ENCODE results near the gene EXOG.
A peak's percentile ranks its signal among the peaks of the same experiment; 100 is the strongest.

The EXOG gene

GRCh38 chr3:38544926-38545325, 48.8 kb downstream of the EXOG start:
- Mint-ChIP-seq H3K4me1 (no peaks in the 10 kb centered on the region), H3K4me3 (no peak overlapping the region), H3K27ac (no peak overlapping the region), H3K9me3 (no peaks in the 10 kb centered on the region), H3K27me3 (no peaks in the 10 kb centered on the region), H3K36me3 (no peaks in the 10 kb centered on the region)
- ATAC-seq, result no peak

DNA sequence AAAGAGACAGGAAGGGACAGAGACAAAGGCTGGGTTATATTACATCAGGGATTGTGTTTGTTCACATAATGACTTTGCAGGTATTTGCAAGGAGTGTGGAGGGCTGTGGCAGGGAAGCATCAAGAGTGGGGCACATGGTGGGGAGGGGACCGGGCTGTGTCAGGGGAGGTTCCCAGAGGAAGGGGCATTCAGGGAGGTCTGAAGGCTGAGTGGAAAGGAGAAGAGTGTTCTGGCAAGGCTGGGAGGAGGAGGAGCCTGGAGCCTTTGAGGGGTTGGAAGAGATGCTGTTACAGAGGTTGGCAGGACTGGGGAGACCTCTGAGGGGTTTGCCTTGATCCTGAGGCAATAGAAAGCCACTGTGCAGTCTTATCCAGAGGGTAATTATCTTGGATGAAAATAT, 49.4 kb downstream of the EXOG start:
- H3K27me3 Mint-ChIP-seq, result no peaks in the 10 kb centered on the region
- no peak overlapping the region for H3K4me3 Mint-ChIP-seq
- no peak for ATAC-seq
- H3K4me1 Mint-ChIP-seq, result no peaks in the 10 kb centered on the region
- no peak overlapping the region for H3K27ac Mint-ChIP-seq
- no peaks in the 10 kb centered on the region for H3K36me3 Mint-ChIP-seq
- H3K9me3 Mint-ChIP-seq, result no peaks in the 10 kb centered on the region

GRCh38 chr3:38545983-38546382, 49.8 kb downstream of the EXOG start:
- H3K27me3 Mint-ChIP-seq, result no peaks in the 10 kb centered on the region
- H3K9me3 Mint-ChIP-seq, result no peaks in the 10 kb centered on the region
- no peaks in the 10 kb centered on the region for H3K4me1 Mint-ChIP-seq
- no peak overlapping the region for H3K27ac Mint-ChIP-seq
- H3K36me3 Mint-ChIP-seq, result no peaks in the 10 kb centered on the region
- H3K4me3 Mint-ChIP-seq, result no peak overlapping the region
- ATAC-seq, result no peak

DNA sequence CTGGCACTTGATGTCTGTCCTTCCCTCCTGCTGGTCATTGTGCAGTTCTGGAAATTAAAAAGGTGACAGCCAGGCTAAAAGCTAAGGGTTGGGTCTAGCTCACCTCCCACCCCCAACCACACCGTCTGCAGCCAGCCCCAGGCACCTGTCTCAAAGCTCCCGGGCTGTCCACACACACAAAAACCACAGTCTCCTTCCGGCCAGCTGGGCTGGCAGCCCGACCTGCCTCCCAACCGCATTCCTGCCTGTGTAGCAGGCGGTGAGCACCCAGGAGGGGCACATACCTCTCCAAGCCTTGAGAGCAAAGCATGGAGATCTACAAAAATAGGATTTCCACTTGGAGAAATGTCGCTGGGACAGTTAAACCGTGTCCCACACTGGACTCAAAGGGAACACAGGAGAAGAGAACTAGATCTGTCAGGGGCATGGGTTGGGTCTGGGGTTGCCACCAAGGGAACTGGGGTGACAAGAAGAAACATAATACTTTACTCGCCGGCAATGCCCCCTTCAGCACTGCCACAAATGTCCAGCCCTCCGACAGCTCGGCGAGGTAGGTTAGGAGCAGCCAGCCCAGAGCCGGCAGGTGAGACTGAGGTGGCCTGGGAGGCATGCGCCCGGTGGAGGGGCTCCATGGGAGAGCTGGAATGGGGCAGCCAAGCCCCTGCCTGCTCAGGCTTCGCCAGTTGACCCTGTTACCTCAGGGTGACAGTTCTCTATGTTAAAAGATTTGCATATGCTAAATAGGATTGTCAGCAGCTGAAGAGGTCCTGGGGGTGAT, 52.2 kb downstream of the EXOG start:
- Mint-ChIP-seq H3K27ac (no peak overlapping the region), H3K4me3 (no peak overlapping the region), H3K4me1 (no peaks in the 10 kb centered on the region), H3K27me3 (no peaks in the 10 kb centered on the region), H3K36me3 (no peaks in the 10 kb centered on the region), H3K9me3 (no peaks in the 10 kb centered on the region)
- no peak for ATAC-seq

DNA sequence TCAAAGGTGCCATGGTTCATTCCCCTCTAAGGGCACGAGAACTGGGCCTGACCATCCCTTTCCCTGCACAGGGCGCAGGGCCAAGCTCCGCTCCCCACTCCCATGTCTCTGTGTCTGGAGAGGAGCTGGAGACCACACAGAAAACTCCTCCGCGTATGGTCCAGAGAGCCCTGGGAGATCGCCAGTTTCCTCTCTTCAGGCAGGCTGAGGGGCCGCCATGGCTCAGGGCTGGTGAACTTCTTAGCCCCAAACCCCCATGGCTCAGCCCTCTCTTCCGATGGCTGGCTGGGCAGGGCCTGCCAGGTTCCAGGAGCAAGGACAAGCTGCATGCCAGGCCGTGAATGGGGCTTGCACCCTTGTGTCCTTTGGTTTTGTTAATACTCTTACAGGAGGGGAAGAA, 52.9 kb downstream of the EXOG start:
- no peak overlapping the region for H3K4me3 Mint-ChIP-seq
- peaks cover 6% of the 10 kb centered on the region for H3K9me3 Mint-ChIP-seq
- H3K36me3 Mint-ChIP-seq, result no peaks in the 10 kb centered on the region
- no peaks in the 10 kb centered on the region for H3K4me1 Mint-ChIP-seq
- no peaks in the 10 kb centered on the region for H3K27me3 Mint-ChIP-seq
- ATAC-seq, result no peak
- no peak overlapping the region for H3K27ac Mint-ChIP-seq

DNA sequence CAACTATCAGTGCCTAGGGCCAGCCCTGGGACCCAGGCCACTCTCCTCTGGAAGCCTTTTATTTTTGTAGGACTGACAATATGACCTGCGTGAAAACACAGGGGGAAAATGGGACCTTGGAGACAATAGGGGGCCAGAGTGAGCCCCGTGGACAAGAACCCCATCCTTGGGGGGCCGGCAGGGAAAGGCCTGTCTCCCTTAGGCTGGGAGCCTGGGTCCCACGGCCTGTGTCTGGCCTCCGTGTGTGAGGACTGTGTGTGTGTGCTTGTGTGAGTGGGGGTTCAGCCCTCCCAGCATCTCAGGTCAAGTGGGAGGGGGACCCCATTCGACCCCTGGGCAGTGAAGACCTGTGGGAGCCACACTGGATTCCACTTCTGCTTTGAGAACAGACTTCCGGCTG, 53.3 kb downstream of the EXOG start:
- Mint-ChIP-seq H3K27ac (no peak overlapping the region), H3K4me1 (no peaks in the 10 kb centered on the region), H3K27me3 (no peaks in the 10 kb centered on the region), H3K36me3 (no peaks in the 10 kb centered on the region), H3K4me3 (no peak overlapping the region), H3K9me3 (peaks cover 8% of the 10 kb centered on the region)
- ATAC-seq, result no peak

DNA sequence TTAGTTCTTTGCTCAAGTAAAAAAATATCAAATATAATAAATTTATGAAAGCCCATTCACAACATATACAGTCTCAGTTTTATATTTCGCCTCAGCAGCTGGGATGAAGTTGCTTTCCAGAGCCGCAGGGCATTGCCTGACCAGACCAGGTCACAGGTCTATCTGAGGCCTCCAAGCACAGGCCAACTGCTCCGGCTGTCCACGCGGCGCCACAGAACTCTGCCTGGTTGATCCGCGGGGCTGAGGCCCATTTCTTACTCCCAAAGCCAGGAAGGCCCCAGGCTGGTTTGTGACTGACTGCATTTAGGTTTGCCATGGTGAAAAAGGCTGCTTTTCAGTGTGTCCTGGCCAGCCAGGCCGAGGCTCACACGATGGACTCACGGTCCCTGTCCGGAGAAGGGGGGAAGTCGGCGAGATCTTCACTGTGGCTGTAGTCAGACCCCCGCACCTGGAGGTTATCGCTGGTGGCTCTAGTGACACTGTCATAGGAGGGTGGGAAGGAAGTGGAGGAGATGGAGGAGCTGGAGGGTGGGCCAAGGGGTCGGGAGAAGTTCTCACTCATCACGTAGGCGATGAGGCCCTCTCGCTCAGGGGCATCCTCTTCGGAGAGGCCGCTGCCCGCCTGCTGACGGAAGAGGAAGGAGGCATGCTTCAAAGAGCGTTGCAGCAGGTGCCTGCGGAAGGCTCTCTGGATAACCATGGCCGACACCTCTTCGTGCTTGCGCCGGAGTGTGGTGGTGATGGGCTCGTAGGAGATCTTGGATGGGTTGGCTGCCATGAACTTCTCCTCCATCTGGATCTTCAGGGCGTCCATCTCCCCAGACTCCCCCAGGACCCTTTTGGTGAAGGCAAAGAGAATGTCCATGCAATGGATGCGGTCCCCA, 54.1 kb downstream of the EXOG start:
- Mint-ChIP-seq H3K4me1 (no peaks in the 10 kb centered on the region), H3K27ac (no peak overlapping the region), H3K36me3 (no peaks in the 10 kb centered on the region), H3K4me3 (no peak overlapping the region), H3K27me3 (no peaks in the 10 kb centered on the region), H3K9me3 (peaks cover 8% of the 10 kb centered on the region)
- ATAC-seq, result no peak

DNA sequence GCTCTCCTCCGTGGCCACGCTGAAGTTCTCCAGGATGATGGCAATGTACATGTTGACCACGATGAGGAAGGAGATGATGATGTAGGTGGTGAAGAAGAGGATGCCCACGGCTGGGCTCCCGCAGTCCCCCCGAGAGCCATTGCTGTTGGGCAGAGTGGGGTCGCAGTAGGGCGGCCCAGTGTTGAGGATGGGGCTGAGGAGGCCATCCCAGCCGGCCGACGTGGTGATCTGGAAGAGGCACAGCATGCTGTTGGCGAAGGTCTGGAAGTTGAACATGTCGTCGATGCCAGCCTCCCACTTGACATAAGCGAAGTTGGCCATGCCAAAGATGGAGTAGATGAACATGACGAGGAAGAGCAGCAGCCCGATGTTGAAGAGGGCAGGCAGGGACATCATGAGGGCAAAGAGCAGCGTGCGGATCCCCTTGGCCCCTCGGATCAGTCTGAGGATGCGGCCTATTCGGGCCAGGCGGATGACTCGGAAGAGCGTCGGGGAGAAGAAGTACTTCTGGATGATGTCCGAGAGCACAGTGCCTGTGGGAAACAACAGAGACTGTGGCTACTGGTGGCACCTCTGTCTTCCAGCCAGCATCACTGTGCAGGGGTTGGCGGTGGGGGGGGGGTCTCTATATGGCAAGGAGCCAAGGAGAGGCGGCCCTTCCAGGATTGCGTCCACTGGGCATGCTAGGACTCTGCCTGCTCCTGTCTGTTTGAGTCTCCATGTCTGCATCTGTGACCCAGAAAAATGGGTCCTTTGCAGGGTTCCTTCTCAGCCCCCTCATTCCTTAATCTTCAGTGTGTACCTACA, 55.1 kb downstream of the EXOG start:
- no peak for ATAC-seq
- Mint-ChIP-seq H3K9me3 (peaks cover 8% of the 10 kb centered on the region), H3K36me3 (no peaks in the 10 kb centered on the region), H3K4me3 (no peak overlapping the region), H3K27ac (no peak overlapping the region), H3K27me3 (peaks cover 8% of the 10 kb centered on the region), H3K4me1 (no peaks in the 10 kb centered on the region)

DNA sequence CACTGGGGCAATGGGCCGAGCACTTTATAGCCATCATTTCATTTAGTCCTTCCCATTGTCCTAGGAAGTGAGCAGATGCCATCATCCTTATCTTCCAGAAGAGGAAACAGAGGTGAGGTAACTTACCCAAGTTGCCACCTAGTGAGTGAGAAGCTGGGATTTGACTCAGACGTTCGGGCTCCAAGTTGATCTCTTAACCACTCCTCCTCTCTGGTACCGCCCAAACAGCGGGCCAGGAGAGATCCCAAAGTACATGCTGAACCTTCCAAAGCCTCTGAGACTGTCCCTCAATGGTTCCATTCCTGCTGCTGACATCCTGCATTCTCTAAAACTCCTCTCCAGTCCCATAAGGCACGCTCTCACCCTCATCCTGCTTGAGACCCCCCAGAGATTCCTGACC, 56.2 kb downstream of the EXOG start:
- Mint-ChIP-seq H3K4me3 (no peak overlapping the region), H3K27ac (no peak overlapping the region), H3K9me3 (peaks cover 8% of the 10 kb centered on the region), H3K36me3 (no peaks in the 10 kb centered on the region), H3K27me3 (peaks cover 16% of the 10 kb centered on the region), H3K4me1 (no peaks in the 10 kb centered on the region)
- no peak for ATAC-seq

DNA sequence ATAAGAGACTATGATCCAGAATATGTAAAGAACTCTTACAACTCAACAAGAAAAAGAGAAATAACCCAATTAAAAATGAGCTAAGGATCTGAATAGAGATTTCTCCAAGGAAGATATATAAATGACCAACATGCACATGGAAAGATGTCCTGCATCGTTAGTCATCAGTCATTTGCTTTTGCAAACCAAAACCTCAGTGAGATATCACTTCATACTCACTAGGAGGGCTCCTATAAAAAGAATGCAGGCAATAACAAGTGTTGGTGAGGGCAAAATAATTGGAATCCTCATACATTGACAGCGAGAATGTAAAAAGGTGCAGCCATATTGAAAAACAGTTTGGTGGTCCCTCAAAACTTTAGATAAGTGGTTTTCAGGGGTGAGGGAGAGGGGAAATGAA, 56.9 kb downstream of the EXOG start:
- peaks cover 8% of the 10 kb centered on the region for H3K9me3 Mint-ChIP-seq
- H3K4me3 Mint-ChIP-seq, result no peak overlapping the region
- no peaks in the 10 kb centered on the region for H3K36me3 Mint-ChIP-seq
- no peaks in the 10 kb centered on the region for H3K4me1 Mint-ChIP-seq
- H3K27me3 Mint-ChIP-seq, result peaks cover 16% of the 10 kb centered on the region
- no peak for ATAC-seq
- H3K27ac Mint-ChIP-seq, result no peak overlapping the region

DNA sequence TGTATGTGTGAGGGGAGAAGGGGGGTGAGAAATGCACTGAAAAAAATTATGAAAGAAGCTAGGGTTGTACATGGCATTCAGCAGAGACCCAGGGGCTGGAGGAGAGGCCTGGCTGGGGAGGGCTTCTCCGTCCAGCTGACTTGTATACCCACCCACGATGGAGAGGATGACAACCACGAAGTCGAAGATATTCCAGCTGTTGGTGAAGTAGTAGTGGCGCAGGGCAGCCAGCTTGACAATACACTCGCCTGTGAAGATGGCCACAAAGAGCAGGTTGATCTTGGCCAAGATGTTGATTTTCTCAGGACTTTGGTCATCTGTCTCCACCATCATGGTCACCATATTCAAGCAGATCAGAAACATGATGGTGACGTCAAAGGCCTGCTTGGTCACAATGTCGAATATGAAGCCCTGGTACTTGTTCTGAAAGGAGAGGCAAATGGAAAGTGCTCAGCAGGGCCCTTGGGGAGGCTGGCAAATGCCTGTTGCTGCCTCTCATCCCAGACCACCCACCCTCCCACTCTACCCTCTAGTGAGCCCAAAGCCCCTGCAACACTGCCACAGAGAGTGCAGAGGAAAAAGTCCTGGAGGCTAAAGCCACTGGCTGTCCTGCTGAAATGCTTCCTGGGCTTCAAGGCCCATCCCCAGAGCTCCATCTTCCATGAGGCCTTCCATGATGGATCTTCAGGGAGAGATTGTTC, 58.1 kb downstream of the EXOG start:
- H3K36me3 Mint-ChIP-seq, result no peaks in the 10 kb centered on the region
- no peaks in the 10 kb centered on the region for H3K4me1 Mint-ChIP-seq
- no peak overlapping the region for H3K27ac Mint-ChIP-seq
- peaks cover 16% of the 10 kb centered on the region for H3K27me3 Mint-ChIP-seq
- H3K4me3 Mint-ChIP-seq, result no peak overlapping the region
- H3K9me3 Mint-ChIP-seq, result peaks cover 8% of the 10 kb centered on the region
- ATAC-seq, result no peak

- Mint-ChIP-seq H3K9me3 (peaks cover 8% of the 10 kb centered on the region), H3K27me3 (peaks cover 16% of the 10 kb centered on the region), H3K4me1 (no peaks in the 10 kb centered on the region), H3K36me3 (no peaks in the 10 kb centered on the region), H3K27ac (no peak overlapping the region), H3K4me3 (no peak overlapping the region)
- no peak for ATAC-seq
Measured at GRCh38 chr3:38555149-38555840, 59.2 kb downstream of the EXOG start.

GRCh38 chr3:38555926-38556325, 59.8 kb downstream of the EXOG start:
- H3K4me1 Mint-ChIP-seq, result no peaks in the 10 kb centered on the region
- no peak overlapping the region for H3K27ac Mint-ChIP-seq
- H3K36me3 Mint-ChIP-seq, result no peaks in the 10 kb centered on the region
- peaks cover 8% of the 10 kb centered on the region for H3K9me3 Mint-ChIP-seq
- ATAC-seq, result no peak
- peaks cover 16% of the 10 kb centered on the region for H3K27me3 Mint-ChIP-seq
- H3K4me3 Mint-ChIP-seq, result no peak overlapping the region

GRCh38 chr3:38556640-38557358, 60.7 kb downstream of the EXOG start:
- ATAC-seq, result peak; percentile 18
- H3K4me3 Mint-ChIP-seq, result no peak overlapping the region
- H3K4me1 Mint-ChIP-seq, result no peaks in the 10 kb centered on the region
- peaks cover 16% of the 10 kb centered on the region for H3K27me3 Mint-ChIP-seq
- H3K27ac Mint-ChIP-seq, result no peak overlapping the region
- peaks cover 8% of the 10 kb centered on the region for H3K9me3 Mint-ChIP-seq
- H3K36me3 Mint-ChIP-seq, result no peaks in the 10 kb centered on the region
